Activated T-helper 9 cell treated with anti-CD3 and anti-CD28 coated beads, Interleukin-2, amount 50 U/mL, for 16 hours (primary cell): ENCODE measurements around the gene CORO1A.
"Not testable (repeated sequence)": the region's sequence is repeated elsewhere in the genome, so short reads cannot be mapped to it uniquely, and the experiment has no call there.

Experiments used
- DNase-seq: peaks from one replicate; pipeline ENCODE4 v3.0.0-alpha.2; 2020; ENCODE audit warnings: low read depth

Gene CORO1A

GRCh38 chr16:30170145-30170544 lies 13.3 kb upstream of the CORO1A start:
- DNase-seq, result not testable (repeated sequence)

- no peak for DNase-seq
These were observed 10.3 kb upstream of the CORO1A start for GRCh38 chr16:30173054-30173453.

GRCh38 chr16:30176876-30177275 lies 6.5 kb upstream of the CORO1A start:
- not testable (repeated sequence) for DNase-seq

GRCh38 chr16:30179195-30179594 lies 4.2 kb upstream of the CORO1A start:
- DNase-seq, result no peak

GRCh38 chr16:30179931-30180330 lies 3.5 kb upstream of the CORO1A start:
- no peak for DNase-seq

- no peak for DNase-seq
These were observed 2.7 kb upstream of the CORO1A start for GRCh38 chr16:30180741-30181140.

GRCh38 chr16:30184096-30184890 lies 891 bp downstream of the CORO1A start:
- DNase-seq, result peak; percentile 52

- DNase-seq, result peak; percentile 2
These were observed 1.7 kb downstream of the CORO1A start for GRCh38 chr16:30184891-30185682.

- DNase-seq, result peak; percentile 61
These were observed 2.5 kb downstream of the CORO1A start for GRCh38 chr16:30185683-30186421.

GRCh38 chr16:30186444-30186781 lies 3.0 kb downstream of the CORO1A start:
- no peak for DNase-seq

GRCh38 chr16:30186782-30187555 lies 3.6 kb downstream of the CORO1A start:
- DNase-seq, result peak; percentile 82

- DNase-seq, result no peak
These were observed 4.1 kb downstream of the CORO1A start for GRCh38 chr16:30187556-30187865.

- no peak for DNase-seq
These were observed 4.7 kb downstream of the CORO1A start for GRCh38 chr16:30187971-30188561.

- not testable (repeated sequence) for DNase-seq
These were observed 7.8 kb downstream of the CORO1A start for GRCh38 chr16:30191158-30191557.

- not testable (repeated sequence) for DNase-seq
These were observed 9.7 kb downstream of the CORO1A start for GRCh38 chr16:30193098-30193497.

GRCh38 chr16:30193615-30194014 lies 10.2 kb downstream of the CORO1A start, which contains the start of the genes BOLA2B and SLX1A:
Gene BOLA2B (minus strand): TSS chr16:30193666. CDS start chr16:30193595, 71 bp downstream.
Gene SLX1A (plus strand): TSS chr16:30193875. CDS start chr16:30194085, 210 bp downstream.
- DNase-seq, result not testable (repeated sequence)

GRCh38 chr16:30194172-30194925 lies 10.9 kb downstream of the CORO1A start:
- DNase-seq, result not testable (repeated sequence)

- not testable (repeated sequence) for DNase-seq
These were observed 13.6 kb downstream of the CORO1A start for GRCh38 chr16:30197001-30197400.

GRCh38 chr16:30199049-30199448 lies 15.6 kb downstream of the CORO1A start, which contains the start of gene SULT1A3:
Gene SULT1A3 (plus strand): TSS chr16:30199255. CDS start chr16:30200729, 1,474 bp downstream.
- not testable (repeated sequence) for DNase-seq

- not testable (repeated sequence) for DNase-seq
These were observed 16.4 kb downstream of the CORO1A start for GRCh38 chr16:30199608-30200343.
